Activated CD8-positive, alpha-beta memory T cell treated with anti-CD3 and anti-CD28 coated beads, Interleukin-2, amount 10 ng/mL, durations not matched to agents 7 days and 5 days (primary cell): Measurements from ENCODE around the gene VMP1. TPM values are rescaled to one million over a fixed set of nuclear protein-coding genes. Genes with fewer than 3 reads are reported as not detected.

Experiments used
- ATAC-seq: fragments of 150-1000 bp; cut with Tn5 transposase; one replicate; pipeline ENCODE4 v1.10.0; 2021; ENCODE audit warnings: moderate library complexity
- CTCF ChIA-PET: fragments of 350-600 bp; sonication (Branson Sonifier 250); formaldehyde crosslinking; loops from one replicate; lab custom pipeline; 2021; ENCODE audit warnings: antibody characterized with exemption; lab: Charles Lee
- DNase-seq: peaks from one replicate; pipeline ENCODE4 v3.0.0-alpha.2; 2020
- H3K27ac Mint-ChIP-seq: one replicate; pipeline ENCODE4 v1.8.0; 2021; ENCODE audit warnings: mild to moderate bottlenecking, mixed read lengths
- H3K27me3 Mint-ChIP-seq: one replicate; pipeline ENCODE4 v1.8.0; 2021; ENCODE audit warnings: mixed read lengths
- H3K36me3 Mint-ChIP-seq: one replicate; pipeline ENCODE4 v1.8.0; 2021; ENCODE audit warnings: mild to moderate bottlenecking, mixed read lengths
- H3K4me1 Mint-ChIP-seq: one replicate; pipeline ENCODE4 v1.8.0; 2021; ENCODE audit warnings: mixed read lengths
- H3K4me3 Mint-ChIP-seq: one replicate; pipeline ENCODE4 v1.8.0; 2021; ENCODE audit warnings: mild to moderate bottlenecking, moderate library complexity, mixed read lengths
- H3K9me3 Mint-ChIP-seq: one replicate; pipeline ENCODE4 v1.8.0; 2022; ENCODE audit warnings: low read depth, mixed read lengths
- total RNA-seq, 2 experiments: library from RNA; stranded (reverse); gene quantifications; one replicate each; pipeline ENCODE4 v1.2.3, GENCODE V29; 2021

Gene VMP1
- total RNA-seq, 2 experiments from 2014 or later, result 279 to 396 TPM

DNA sequence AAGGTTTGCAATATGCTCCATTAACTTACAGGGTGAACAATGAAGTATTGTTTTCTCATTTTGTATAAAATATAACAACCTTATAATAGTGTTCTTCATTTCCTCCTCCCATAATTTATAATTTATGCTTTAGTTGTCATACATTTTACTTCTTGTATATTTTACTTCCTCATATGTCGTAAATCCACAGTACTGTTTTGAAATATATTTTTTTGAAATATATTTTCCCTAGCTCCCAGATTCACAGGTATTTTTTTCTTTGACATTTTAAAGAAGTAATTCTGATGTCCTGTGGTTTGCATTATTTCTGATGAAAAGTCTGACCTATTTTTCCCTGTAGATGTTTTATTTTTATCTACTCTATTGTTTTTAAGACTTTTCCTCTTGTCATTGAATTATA is 52.7 kb downstream of the VMP1 start:
- ATAC-seq (no peak), DNase-seq (no peak)
- Mint-ChIP-seq H3K4me1 (peaks cover 64% of the 10 kb centered on the region), H3K4me3 (no peak overlapping the region), H3K36me3 (peaks cover 45% of the 10 kb centered on the region), H3K27me3 (no peaks in the 10 kb centered on the region), H3K9me3 (peaks cover 7% of the 10 kb centered on the region), H3K27ac (no peak overlapping the region)
- CTCF ChIA-PET, result interaction anchor here (0.7 to 1.7 kb wide), 7 partner anchors 12 to 99 kb away, joined by 3 to 5 read pairs (median 4); no protein-coding TSS in a partner anchor

DNA sequence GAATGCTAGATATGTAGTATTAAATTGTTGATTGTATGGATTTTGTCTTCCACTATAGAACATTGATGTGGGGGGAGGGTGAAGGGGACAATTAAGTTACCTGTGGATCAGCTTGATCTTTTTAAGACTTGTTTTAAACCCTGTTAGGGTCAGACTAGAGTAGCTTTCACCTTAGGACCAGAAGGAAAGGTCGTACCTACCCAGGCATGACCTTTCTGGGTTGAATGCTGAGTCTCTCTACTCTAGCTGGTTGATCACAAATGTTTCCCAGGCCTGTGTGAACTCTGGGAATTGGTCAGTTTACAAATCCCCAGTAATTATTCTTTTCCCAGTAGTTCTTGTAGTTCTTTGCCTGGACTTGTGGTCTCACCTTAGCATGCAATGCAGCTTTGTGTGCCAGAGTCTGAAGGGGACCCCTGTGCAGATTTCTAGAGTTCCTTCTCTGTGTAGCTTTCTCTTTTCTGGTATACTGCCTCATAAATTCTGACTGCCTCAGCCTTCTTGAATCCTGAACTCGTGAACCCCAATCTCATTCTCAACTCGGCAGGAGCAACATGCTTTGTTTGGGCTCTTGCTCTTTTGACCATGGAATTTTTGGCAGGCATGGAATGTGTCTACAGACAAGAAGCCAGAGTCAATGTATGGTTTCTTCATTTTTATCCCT is 54.1 kb downstream of the VMP1 start:
- ATAC-seq (peak; percentile 34), DNase-seq (no peak)
- peaks cover 59% of the 10 kb centered on the region for H3K4me1 Mint-ChIP-seq
- peak overlapping the region; percentile 82 for H3K27ac Mint-ChIP-seq
- peaks cover 7% of the 10 kb centered on the region for H3K9me3 Mint-ChIP-seq
- CTCF ChIA-PET, result interaction anchor here (1.0 to 3.0 kb wide), 5 partner anchors 8 to 97 kb away, joined by 3 to 17 read pairs (median 4); no protein-coding TSS in a partner anchor
- H3K4me3 Mint-ChIP-seq, result peak overlapping the region; percentile 46
- no peaks in the 10 kb centered on the region for H3K27me3 Mint-ChIP-seq
- H3K36me3 Mint-ChIP-seq, result peaks cover 56% of the 10 kb centered on the region

GRCh38 chr17:59762049-59762823 is 54.8 kb downstream of the VMP1 start:
- Mint-ChIP-seq H3K4me1 (peaks cover 54% of the 10 kb centered on the region), H3K9me3 (peaks cover 7% of the 10 kb centered on the region), H3K27me3 (no peaks in the 10 kb centered on the region), H3K27ac (peak overlapping the region; percentile 89), H3K4me3 (peak overlapping the region; percentile 46), H3K36me3 (peaks cover 57% of the 10 kb centered on the region)
- CTCF ChIA-PET, result interaction anchor here (1.1 to 3.0 kb wide), 5 partner anchors 9 to 29 kb away, joined by 3 to 17 read pairs (median 5); no protein-coding TSS in a partner anchor
- DNase-seq, result no peak
- ATAC-seq, result peak; percentile 74

DNA sequence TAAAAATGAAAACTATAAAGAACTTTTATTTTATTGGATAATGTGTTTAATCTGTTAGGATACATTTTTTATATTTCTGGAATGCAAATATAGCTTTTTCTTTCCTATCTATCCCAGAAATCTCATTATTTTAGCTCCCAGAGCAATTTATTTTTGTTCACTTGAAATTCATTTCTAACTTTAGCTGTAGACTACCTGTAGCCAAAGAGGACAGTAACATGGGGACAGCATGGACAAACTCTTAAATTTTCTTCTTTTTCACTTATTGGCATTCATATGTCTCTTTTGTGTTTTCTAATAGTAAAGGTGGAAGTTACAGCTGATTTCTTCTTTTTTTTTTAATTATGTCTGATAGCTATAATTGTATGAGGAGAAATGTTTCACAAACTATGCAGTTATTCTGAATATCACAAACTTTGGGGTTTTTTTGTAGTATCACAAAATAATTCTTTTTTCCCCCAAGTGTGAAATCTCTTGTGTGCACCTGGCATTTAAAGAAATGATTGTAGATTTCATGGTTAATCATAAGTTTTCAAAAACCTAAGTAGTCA is 55.4 kb downstream of the VMP1 start:
- Mint-ChIP-seq H3K36me3 (peaks cover 53% of the 10 kb centered on the region), H3K27me3 (no peaks in the 10 kb centered on the region), H3K9me3 (peaks cover 7% of the 10 kb centered on the region), H3K4me3 (peak overlapping the region; percentile 35), H3K27ac (peak overlapping the region; percentile 89), H3K4me1 (peaks cover 49% of the 10 kb centered on the region)
- CTCF ChIA-PET, result interaction anchor here (1.5 to 3.0 kb wide), 4 partner anchors 10 to 20 kb away, joined by 4 to 17 read pairs (median 6); no protein-coding TSS in a partner anchor
- DNase-seq, result no peak
- no peak for ATAC-seq

- no peak for DNase-seq
- Mint-ChIP-seq H3K4me1 (peaks cover 45% of the 10 kb centered on the region), H3K9me3 (peaks cover 7% of the 10 kb centered on the region), H3K27ac (peak overlapping the region; percentile 65), H3K36me3 (peaks cover 53% of the 10 kb centered on the region), H3K4me3 (no peak overlapping the region), H3K27me3 (no peaks in the 10 kb centered on the region)
- CTCF ChIA-PET, result interaction anchor here (1.5 to 3.0 kb wide), 4 partner anchors 11 to 19 kb away, joined by 5 to 17 read pairs (median 7); no protein-coding TSS in a partner anchor
- no peak for ATAC-seq
These were observed 56.4 kb downstream of the VMP1 start for GRCh38 chr17:59763861-59764260.

DNA sequence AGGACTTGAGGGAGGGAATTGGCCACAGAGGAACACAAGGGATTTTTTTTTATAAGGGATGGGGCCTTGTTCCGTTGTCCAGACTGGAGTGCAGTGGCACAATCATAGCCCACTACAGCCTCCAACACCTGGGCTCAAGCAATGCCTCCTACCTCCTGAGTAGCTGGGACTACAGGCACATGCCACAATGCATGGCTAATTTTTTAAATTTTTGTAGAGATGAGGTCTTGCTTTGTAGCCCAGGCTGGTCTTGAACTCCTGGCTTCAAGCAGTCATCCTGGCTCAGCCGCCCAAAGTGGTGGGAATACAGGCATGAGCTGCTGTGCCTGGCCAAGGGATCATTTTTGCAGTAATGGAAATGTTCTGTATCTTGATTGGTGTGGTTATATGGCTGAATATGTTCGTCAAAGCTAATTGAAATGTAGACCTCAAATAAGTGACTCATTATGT is 56.9 kb downstream of the VMP1 start:
- no peak overlapping the region for H3K4me3 Mint-ChIP-seq
- peaks cover 50% of the 10 kb centered on the region for H3K36me3 Mint-ChIP-seq

DNA sequence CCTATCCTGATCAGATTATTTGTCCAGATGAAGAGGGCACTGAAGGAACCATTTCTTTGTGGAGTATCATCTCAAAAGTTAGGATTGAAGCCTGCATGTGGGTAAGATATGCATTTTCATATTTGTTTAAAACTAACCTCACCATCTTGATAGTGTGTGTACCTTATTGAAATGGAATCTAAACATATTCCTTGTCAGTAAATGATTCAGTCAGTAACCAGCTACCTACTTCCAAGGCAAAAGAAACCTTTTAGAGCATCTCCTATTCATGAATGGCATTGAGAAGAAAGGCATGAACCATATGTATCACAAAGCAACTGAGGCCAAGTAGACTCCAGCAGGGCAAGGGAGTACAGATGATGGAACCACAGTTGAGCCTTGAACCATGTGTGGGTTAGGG is 57.6 kb downstream of the VMP1 start:
- H3K9me3 Mint-ChIP-seq, result no peaks in the 10 kb centered on the region
- DNase-seq (no peak), ATAC-seq (no peak)
- no peaks in the 10 kb centered on the region for H3K27me3 Mint-ChIP-seq
- H3K4me3 Mint-ChIP-seq, result no peak overlapping the region
- H3K36me3 Mint-ChIP-seq, result peaks cover 46% of the 10 kb centered on the region
- CTCF ChIA-PET, result interaction anchor here (0.8 to 3.0 kb wide), 6 partner anchors 8 to 94 kb away, joined by 4 to 8 read pairs (median 6); no protein-coding TSS in a partner anchor
- H3K27ac Mint-ChIP-seq, result no peak overlapping the region
- H3K4me1 Mint-ChIP-seq, result peaks cover 44% of the 10 kb centered on the region

More for the DNA sequence above, 56.9 kb downstream of the VMP1 start:
- Mint-ChIP-seq H3K4me1 (peaks cover 44% of the 10 kb centered on the region), H3K27me3 (no peaks in the 10 kb centered on the region), H3K9me3 (peaks cover 6% of the 10 kb centered on the region), H3K27ac (peak overlapping the region; percentile 65)
- ATAC-seq (no peak), DNase-seq (no peak)
- CTCF ChIA-PET, result interaction anchor here (0.8 to 3.0 kb wide), 7 partner anchors 8 to 95 kb away, joined by 4 to 8 read pairs (median 5); no protein-coding TSS in a partner anchor

- Mint-ChIP-seq H3K4me3 (no peak overlapping the region), H3K27me3 (no peaks in the 10 kb centered on the region), H3K4me1 (peaks cover 42% of the 10 kb centered on the region), H3K27ac (no peak overlapping the region), H3K36me3 (peaks cover 37% of the 10 kb centered on the region), H3K9me3 (no peaks in the 10 kb centered on the region)
- DNase-seq, result no peak
- CTCF ChIA-PET, result no interaction called here
- no peak for ATAC-seq
These were observed 59.0 kb downstream of the VMP1 start for GRCh38 chr17:59766491-59766890.

DNA sequence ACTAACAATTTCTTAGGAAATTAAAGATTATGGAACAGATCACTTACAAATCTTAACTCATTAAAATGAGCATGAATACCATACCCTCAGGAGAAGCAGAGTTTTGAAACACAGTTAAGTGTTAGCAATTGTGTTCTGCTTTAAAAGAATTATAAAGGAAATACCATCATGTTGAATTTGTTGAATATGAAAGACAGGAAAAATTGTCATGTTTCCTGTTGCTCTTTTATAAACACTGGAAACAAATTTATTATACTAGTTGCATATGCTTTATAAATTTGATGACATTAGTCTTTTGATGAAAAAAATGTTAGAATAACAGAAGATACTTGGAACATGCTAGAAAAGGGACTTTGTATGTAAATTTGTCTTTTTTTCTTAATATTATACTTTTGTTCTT is 59.7 kb downstream of the VMP1 start:
- peaks cover 36% of the 10 kb centered on the region for H3K4me1 Mint-ChIP-seq
- peaks cover 33% of the 10 kb centered on the region for H3K36me3 Mint-ChIP-seq
- ATAC-seq, result no peak
- H3K4me3 Mint-ChIP-seq, result no peak overlapping the region
- no peaks in the 10 kb centered on the region for H3K9me3 Mint-ChIP-seq
- H3K27me3 Mint-ChIP-seq, result no peaks in the 10 kb centered on the region
- H3K27ac Mint-ChIP-seq, result no peak overlapping the region
- no peak for DNase-seq
- CTCF ChIA-PET, result no interaction called here

DNA sequence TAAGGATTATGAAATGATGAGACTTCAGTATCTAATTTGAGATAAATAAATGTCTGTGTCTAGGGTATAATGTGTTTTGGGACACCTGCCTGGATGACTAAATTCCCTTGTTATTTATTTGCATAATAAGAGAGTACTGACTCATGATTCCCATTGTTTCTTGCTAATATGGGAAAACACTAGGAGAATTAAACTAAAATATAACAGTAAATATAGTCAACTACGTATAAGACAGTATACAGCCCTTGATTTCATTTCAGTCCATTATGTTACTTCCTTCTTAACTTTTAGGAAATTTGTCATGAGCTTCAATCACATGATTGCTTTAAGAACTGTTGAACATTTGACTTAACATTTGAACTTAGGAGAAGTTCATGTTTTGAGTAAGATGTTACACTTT is 62.4 kb downstream of the VMP1 start:
- CTCF ChIA-PET, result interaction anchor here (1.3 to 2.6 kb wide), 2 partner anchors 11 to 13 kb away, joined by 3 to 8 read pairs; no protein-coding TSS in a partner anchor
- no peaks in the 10 kb centered on the region for H3K27me3 Mint-ChIP-seq
- ATAC-seq, result no peak
- no peak overlapping the region for H3K27ac Mint-ChIP-seq
- H3K4me1 Mint-ChIP-seq, result peaks cover 21% of the 10 kb centered on the region
- H3K4me3 Mint-ChIP-seq, result no peak overlapping the region
- no peaks in the 10 kb centered on the region for H3K9me3 Mint-ChIP-seq
- no peak for DNase-seq
- H3K36me3 Mint-ChIP-seq, result peaks cover 36% of the 10 kb centered on the region

- Mint-ChIP-seq H3K27me3 (no peaks in the 10 kb centered on the region), H3K4me1 (peaks cover 14% of the 10 kb centered on the region), H3K36me3 (peaks cover 33% of the 10 kb centered on the region), H3K9me3 (no peaks in the 10 kb centered on the region), H3K27ac (no peak overlapping the region), H3K4me3 (no peak overlapping the region)
- CTCF ChIA-PET, result interaction anchor here (0.6 to 0.7 kb wide), 3 partner anchors 17 to 148 kb away, joined by 3 read pairs; no protein-coding TSS in a partner anchor
- ATAC-seq (no peak), DNase-seq (no peak)
These were observed 63.6 kb downstream of the VMP1 start for GRCh38 chr17:59771093-59771492.

DNA sequence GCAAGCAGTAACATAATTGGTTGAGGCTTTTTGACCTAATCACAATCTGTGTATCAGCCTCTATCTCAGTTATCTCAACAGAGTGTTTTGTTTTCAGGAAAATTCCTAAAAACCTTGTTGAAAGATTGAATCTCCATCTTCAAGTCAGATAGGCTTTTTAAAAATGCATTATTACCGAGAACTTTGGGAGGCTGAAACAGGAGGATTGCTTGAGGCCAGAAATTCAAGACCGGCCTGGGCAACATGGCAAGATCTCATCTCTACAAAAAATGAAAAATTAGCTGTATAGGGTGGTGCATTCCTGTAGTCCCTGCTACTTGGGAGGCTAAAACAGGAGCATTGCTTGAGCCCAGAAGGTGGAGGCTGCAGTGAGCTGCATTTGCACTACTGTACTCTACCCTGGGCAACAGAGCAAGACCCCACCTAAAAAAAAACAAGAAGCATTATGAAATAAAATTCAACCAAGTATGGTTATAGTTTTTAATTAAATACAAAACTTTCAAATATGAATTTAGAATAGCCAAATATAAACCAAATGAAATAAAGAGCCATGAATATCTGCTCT is 68.4 kb downstream of the VMP1 start:
- DNase-seq, result no peak
- CTCF ChIA-PET, result no interaction called here
- H3K27me3 Mint-ChIP-seq, result no peaks in the 10 kb centered on the region
- no peak overlapping the region for H3K27ac Mint-ChIP-seq
- H3K4me3 Mint-ChIP-seq, result no peak overlapping the region
- no peak for ATAC-seq
- peaks cover 3% of the 10 kb centered on the region for H3K9me3 Mint-ChIP-seq
- H3K36me3 Mint-ChIP-seq, result peaks cover 46% of the 10 kb centered on the region
- peaks cover 26% of the 10 kb centered on the region for H3K4me1 Mint-ChIP-seq
